RWPE2 (cell line): ENCODE results near the gene GOLIM4.

Experiments used
- ATAC-seq: fragments of 200-7000 bp; cut with Tn5 transposase; 3 replicates; pipeline ENCODE4 v1.9.1; 2021; ENCODE audit warnings: low read depth
- DNase-seq: peaks from one replicate; pipeline ENCODE4 v3.0.0-alpha.2; 2020; ENCODE audit warnings: low spot score
- H3K27ac ChIP-seq: fragments of 450-650 bp; 2 replicates; pipeline ENCODE4 v1.5.1; 2017; ENCODE audit warnings: mild to moderate bottlenecking; ENCODE audit not compliant: poor library complexity, severe bottlenecking
- H3K27me3 ChIP-seq: fragments of 250-450 bp; sonication (Bioruptor Pico); 2 replicates; pipeline ENCODE4 v1.5.1; 2021; ENCODE audit warnings: mild to moderate bottlenecking, moderate library complexity; ENCODE audit not compliant: insufficient read depth, poor library complexity, severe bottlenecking
- H3K36me3 ChIP-seq: fragments of 250-450 bp; sonication (Bioruptor Pico); 2 replicates; pipeline ENCODE4 v1.5.1; 2020; ENCODE audit warnings: low read depth, mild to moderate bottlenecking, moderate library complexity
- H3K4me1 ChIP-seq: fragments of 250-450 bp; sonication (Bioruptor Pico); 2 replicates; pipeline ENCODE4 v1.5.1; 2021; ENCODE audit warnings: mild to moderate bottlenecking, moderate library complexity; ENCODE audit not compliant: insufficient read depth, poor library complexity, severe bottlenecking
- H3K4me3 ChIP-seq: fragments of 250-450 bp; sonication (Bioruptor Pico); 2 replicates; pipeline ENCODE4 v1.5.1; 2021; ENCODE audit warnings: mild to moderate bottlenecking, moderate library complexity; ENCODE audit not compliant: severe bottlenecking
- H3K9me3 ChIP-seq: fragments of 250-450 bp; sonication (Bioruptor Pico); 2 replicates; pipeline ENCODE4 v1.5.1; 2021; ENCODE audit warnings: mild to moderate bottlenecking, moderate library complexity; ENCODE audit not compliant: severe bottlenecking
- TF ChIP-seq, protein P1 (sequence below): fragments of 450-650 bp; IDR thresholded peaks from one replicate; pipeline ENCODE4 v1.5.1; 2017; ENCODE audit warnings: mild to moderate bottlenecking, moderate library complexity; ENCODE audit not compliant: poor library complexity, severe bottlenecking

Gene GOLIM4

DNA sequence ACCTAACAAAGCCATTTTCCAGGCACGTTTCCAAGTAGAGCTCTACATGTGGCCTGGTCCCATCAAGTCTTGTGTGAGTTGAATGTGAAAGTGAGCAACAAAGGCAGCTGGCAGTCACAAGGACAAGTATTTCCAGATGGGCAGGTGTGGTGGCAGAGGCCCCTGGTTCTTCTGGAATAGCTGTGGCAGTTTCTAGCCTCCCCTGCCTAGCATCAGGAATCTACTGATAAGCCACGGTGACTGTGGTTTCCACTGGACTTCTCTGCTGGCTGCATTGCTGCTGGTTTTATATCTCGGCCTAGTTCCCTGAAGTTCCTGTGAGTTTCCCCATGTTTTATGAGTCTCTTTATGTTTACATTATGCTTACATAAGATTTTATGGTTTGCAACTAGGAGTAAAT is 117.7 kb downstream of the GOLIM4 start:
- H3K27ac ChIP-seq, result no peak overlapping the region
- no peaks in the 10 kb centered on the region for H3K9me3 ChIP-seq
- H3K4me3 ChIP-seq, result no peak overlapping the region
- TF ChIP-seq, protein P1, sequence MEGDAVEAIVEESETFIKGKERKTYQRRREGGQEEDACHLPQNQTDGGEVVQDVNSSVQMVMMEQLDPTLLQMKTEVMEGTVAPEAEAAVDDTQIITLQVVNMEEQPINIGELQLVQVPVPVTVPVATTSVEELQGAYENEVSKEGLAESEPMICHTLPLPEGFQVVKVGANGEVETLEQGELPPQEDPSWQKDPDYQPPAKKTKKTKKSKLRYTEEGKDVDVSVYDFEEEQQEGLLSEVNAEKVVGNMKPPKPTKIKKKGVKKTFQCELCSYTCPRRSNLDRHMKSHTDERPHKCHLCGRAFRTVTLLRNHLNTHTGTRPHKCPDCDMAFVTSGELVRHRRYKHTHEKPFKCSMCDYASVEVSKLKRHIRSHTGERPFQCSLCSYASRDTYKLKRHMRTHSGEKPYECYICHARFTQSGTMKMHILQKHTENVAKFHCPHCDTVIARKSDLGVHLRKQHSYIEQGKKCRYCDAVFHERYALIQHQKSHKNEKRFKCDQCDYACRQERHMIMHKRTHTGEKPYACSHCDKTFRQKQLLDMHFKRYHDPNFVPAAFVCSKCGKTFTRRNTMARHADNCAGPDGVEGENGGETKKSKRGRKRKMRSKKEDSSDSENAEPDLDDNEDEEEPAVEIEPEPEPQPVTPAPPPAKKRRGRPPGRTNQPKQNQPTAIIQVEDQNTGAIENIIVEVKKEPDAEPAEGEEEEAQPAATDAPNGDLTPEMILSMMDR, result no peak
- H3K4me1 ChIP-seq, result no peaks in the 10 kb centered on the region
- DNase-seq, result no peak
- no peaks in the 10 kb centered on the region for H3K27me3 ChIP-seq
- no peaks in the 10 kb centered on the region for H3K36me3 ChIP-seq
- ATAC-seq, result no peak

DNA sequence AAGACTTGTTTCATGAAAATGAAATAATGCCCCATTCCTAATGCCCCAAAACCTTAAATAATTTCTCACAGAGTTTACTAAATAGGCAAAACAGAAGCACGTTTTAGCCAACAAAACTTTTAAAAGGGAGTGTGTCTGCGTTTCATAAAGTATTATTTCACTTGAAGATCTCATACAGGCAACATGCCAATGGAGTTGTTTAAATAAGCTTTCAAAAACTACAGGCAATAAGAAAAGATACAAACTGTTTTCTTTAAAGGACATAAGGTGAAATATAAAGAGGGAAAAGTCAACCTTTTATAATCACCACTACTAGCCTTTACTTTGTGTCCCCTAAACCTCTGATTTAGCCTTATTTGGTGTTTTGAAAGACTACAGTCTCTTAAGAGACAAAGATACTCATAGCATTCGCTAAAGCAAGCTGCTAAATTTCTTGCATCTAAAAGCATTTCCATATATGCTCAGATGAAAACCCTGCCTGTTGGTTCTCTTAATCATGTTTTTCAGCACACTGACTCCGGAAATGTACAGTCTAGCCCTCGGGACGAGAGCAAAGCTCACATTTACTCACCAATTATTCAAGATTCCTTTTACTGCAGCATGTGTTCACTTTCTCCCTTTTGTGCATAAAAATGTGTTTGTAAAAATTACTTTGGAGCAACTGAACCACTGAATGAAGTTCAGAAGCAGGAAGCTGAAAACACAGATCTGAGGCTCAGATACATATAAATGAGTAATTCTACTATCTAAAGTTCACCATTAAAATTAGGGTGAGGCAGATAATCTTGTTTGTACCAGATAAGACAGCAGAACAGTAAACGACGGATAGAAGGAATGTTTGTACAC is 119.0 kb downstream of the GOLIM4 start:
- no peak overlapping the region for H3K27ac ChIP-seq
- H3K4me1 ChIP-seq, result no peaks in the 10 kb centered on the region
- no peaks in the 10 kb centered on the region for H3K9me3 ChIP-seq
- H3K4me3 ChIP-seq, result no peak overlapping the region
- no peaks in the 10 kb centered on the region for H3K27me3 ChIP-seq
- TF ChIP-seq, protein P1, result no peak
- no peaks in the 10 kb centered on the region for H3K36me3 ChIP-seq
- ATAC-seq (no peak), DNase-seq (no peak)

DNA sequence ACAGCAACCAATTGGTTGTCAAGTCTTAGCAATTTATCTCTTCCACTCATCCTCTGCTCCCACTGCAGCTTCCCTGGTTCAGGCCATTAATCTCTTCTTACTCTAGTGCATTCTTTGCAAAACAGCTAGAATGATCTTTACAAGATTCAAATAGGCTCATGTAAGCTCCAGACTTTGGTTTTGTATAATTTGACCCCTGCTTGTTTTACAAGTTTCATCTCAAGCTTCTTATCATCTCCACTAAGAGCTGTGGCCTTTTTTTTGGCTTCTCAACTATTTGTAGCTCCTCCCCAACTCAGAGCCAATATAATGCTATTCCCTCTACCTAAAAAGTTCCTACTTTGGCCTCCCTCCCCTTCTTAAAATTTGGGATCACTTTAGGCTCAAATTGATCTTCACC is 121.8 kb downstream of the GOLIM4 start:
- Histone ChIP-seq H3K9me3 (no peaks in the 10 kb centered on the region), H3K4me3 (no peak overlapping the region), H3K36me3 (no peaks in the 10 kb centered on the region), H3K4me1 (no peaks in the 10 kb centered on the region), H3K27me3 (no peaks in the 10 kb centered on the region), H3K27ac (no peak overlapping the region)
- no peak for ATAC-seq
- TF ChIP-seq, protein P1, result no peak
- no peak for DNase-seq

DNA sequence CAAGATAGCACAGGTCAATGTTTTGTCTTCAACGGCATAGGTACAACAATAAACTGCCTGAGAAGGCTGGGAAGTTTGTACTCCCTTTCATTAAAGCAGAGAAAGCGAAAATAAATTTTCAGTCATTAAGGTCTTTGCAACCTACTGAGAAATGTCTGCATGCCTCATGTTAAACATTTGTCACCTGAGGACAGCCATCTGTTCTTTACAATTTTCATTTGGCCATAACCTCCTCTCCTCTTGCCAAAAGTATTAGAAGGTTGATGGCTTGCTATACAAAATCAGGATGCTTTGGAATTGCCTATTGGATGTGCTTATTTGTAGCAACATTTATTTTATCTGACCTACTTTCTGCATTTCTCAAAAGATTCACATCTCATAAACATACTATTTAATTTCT is 122.7 kb downstream of the GOLIM4 start:
- ATAC-seq (no peak), DNase-seq (no peak)
- Histone ChIP-seq H3K9me3 (no peaks in the 10 kb centered on the region), H3K4me3 (no peak overlapping the region), H3K27ac (no peak overlapping the region), H3K27me3 (no peaks in the 10 kb centered on the region), H3K36me3 (no peaks in the 10 kb centered on the region), H3K4me1 (no peaks in the 10 kb centered on the region)
- TF ChIP-seq, protein P1, result no peak

DNA sequence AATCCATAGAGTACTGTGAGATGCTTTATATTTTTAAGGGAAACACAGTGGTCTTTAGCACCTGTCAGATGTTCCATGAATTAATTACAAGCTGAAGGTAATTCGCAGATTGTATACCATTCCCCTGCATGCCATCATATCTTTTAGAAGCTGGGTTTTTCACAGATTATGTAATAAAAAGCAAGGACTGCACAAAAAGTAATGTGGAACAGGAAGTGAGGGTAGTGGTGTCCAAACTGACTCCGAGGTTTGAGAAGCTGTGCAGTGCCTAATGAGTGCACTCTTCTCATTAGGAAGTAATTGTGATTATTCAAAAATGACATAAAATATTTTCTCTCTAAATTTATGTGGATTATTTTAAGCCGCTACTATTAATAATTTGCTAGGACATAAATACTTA is 123.2 kb downstream of the GOLIM4 start:
- TF ChIP-seq, protein P1, result no peak
- Histone ChIP-seq H3K36me3 (no peaks in the 10 kb centered on the region), H3K27ac (no peak overlapping the region), H3K27me3 (no peaks in the 10 kb centered on the region), H3K9me3 (no peaks in the 10 kb centered on the region), H3K4me3 (no peak overlapping the region), H3K4me1 (no peaks in the 10 kb centered on the region)
- no peak for ATAC-seq
- DNase-seq, result no peak
